DMS53 treated with DMSO at 0.1 percent for 48 hours (cell line): Measurements from ENCODE around the gene CERK.
A peak's percentile ranks its signal among the peaks of the same experiment; 100 is the strongest.

Experiments
- DNase-seq: peaks from one replicate; lab custom pipeline; 2025; ENCODE audit not compliant: unreplicated experiment; lab: John Stamatoyannopoulos, UW

CERK gene

GRCh38 chr22:46764779-46765485, 26.9 kb upstream of the CERK start:
- DNase-seq: no peak

GRCh38 chr22:46764140-46764680, 26.2 kb upstream of the CERK start:
- DNase-seq: no peak

GRCh38 chr22:46763051-46763705, 25.1 kb upstream of the CERK start:
- no peak for DNase-seq

- peak; percentile 63 for DNase-seq
Observed at GRCh38 chr22:46762238-46763050, 24.4 kb upstream of the CERK start, which contains the start of gene TBC1D22A. TSS of gene TBC1D22A (plus strand) at chr22:46762650. CDS start at chr22:46762787, 137 bp downstream.

- no peak for DNase-seq
Observed at GRCh38 chr22:46761539-46762237, 23.6 kb upstream of the CERK start.

- no peak for DNase-seq
Observed at GRCh38 chr22:46761017-46761416, 23.0 kb upstream of the CERK start.

- DNase-seq: peak; percentile 59
Observed at GRCh38 chr22:46758867-46759290, 20.8 kb upstream of the CERK start.

- DNase-seq: no peak
Observed at GRCh38 chr22:46758121-46758520, 20.1 kb upstream of the CERK start.

GRCh38 chr22:46757104-46757503, 19.1 kb upstream of the CERK start:
- DNase-seq: no peak

- no peak for DNase-seq
Observed at GRCh38 chr22:46756097-46756496, 18.0 kb upstream of the CERK start.

- DNase-seq: no peak
Observed at GRCh38 chr22:46755525-46755924, 17.5 kb upstream of the CERK start.

- no peak for DNase-seq
Observed at GRCh38 chr22:46754826-46755225, 16.8 kb upstream of the CERK start.

GRCh38 chr22:46754110-46754799, 16.2 kb upstream of the CERK start:
- peak; percentile 90 for DNase-seq

- no peak for DNase-seq
Observed at GRCh38 chr22:46753761-46754109, 15.7 kb upstream of the CERK start.

GRCh38 chr22:46753360-46753759, 15.3 kb upstream of the CERK start:
- DNase-seq: no peak

GRCh38 chr22:46752988-46753310, 14.9 kb upstream of the CERK start:
- no peak for DNase-seq

- no peak for DNase-seq
Observed at GRCh38 chr22:46752286-46752987, 14.4 kb upstream of the CERK start.

- no peak for DNase-seq
Observed at GRCh38 chr22:46750863-46751443, 12.9 kb upstream of the CERK start.

- DNase-seq: no peak
Observed at GRCh38 chr22:46750530-46750800, 12.4 kb upstream of the CERK start.
